HG02798 (cell line): ENCODE data around the gene KRT6B.
"Not testable (repeated sequence)": the region's sequence is repeated elsewhere in the genome, so short reads cannot be mapped to it uniquely, and the experiment has no call there.

Source experiments
- ATAC-seq: cut with Tn5 transposase; IDR thresholded peaks from one replicate; pipeline ENCODE4 v1.9.1; 2021; ENCODE audit warnings: mild to moderate bottlenecking; ENCODE audit not compliant: unreplicated experiment, poor library complexity

KRT6B gene

DNA sequence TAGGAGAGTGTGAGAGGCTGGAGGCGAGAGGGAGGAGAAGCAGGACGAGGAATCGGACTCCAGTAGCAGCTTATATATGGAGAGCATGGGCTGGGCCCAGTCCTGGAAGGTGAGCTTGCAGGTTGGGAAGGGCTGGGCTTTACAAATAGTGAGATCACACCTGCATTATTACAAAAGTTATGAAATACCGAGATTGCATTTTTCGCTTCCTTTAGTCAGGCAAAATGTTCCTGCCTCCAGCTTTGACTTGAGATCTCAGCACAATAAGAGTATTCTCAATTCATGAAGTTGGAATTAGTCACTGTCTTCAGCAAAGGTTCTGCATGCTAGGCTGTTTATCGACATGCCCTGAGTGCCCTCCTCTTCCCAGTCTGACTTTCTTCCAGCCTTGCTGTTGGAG is at the start of gene KRT6B:
Gene KRT6B, minus strand, starts transcription at position 46 of the 400 bp plus-strand sequence. CDS start 68 bp downstream, outside the sequence.
- ATAC-seq = no peak

DNA sequence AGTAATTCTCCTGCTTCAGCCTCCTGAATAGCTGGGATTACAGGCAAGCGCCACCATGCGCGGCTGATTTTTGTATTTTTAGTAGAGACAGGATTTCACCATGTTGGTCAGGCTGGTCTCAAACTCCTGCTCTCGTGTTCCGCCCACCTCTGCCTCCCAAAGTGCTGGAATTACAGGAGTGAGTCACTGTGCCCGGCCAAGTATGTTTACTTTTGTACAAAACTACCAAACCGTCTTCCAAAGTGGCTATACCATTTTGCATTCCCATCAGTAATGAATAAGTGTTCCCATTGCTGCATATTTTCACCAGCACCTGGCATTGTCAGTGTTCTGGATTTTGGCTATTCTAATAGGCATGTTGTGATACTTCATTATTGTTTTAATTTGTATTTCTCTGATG is 49.5 kb upstream of the KRT6B start:
- no peak for ATAC-seq

DNA sequence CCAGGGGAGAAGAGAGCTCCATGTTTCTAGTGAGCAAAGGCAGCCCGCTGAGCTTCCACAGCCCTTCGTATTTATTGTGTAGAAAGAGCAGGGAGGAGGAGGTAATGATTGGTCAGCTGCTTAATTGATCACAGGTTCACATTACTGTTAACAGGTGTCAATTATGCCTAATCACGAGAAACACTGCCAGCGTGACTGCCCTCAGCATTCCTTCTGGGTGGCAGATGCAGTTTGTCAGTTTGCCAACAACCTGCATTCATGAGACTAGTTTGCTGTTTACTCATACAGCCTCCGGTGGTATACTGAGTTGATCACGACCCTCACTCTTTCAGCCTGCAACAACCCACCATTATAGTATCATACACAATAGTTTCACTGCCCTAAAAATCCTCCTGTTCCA is 48.6 kb upstream of the KRT6B start:
- not testable (repeated sequence) for ATAC-seq

DNA sequence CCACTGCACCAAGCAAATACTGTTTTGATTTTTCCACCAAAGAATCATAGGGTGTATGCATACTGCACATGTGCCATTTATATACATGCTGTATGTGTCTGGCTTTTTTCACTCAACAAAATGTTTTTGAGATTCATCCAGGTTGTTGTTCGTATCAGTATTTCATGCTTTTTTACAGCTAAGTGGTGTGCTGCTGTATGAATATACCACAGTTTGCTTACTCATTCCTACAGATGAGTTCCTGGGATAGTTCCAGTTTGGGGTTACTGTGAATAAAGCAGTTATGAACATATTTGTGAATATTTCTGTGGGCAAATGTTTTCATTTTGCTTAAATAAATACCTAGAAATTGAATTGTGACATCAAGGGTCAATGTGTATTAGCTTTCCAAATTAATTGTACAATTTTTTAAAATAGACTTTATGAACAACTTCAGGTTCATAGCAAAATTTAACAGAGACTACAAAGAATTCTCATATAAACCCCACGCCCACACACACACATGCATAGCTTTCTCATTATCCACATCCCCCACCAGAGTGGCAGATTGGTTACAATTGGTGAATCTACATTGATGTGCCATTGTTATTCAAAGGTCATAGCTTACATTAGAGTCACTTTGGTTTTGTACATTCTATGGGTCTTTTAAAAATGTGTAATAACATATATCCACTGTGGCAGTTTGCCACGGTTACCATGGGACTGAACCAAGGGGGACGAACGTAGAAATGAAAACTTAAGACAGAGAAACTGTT is 48.0 kb upstream of the KRT6B start:
- no peak for ATAC-seq

DNA sequence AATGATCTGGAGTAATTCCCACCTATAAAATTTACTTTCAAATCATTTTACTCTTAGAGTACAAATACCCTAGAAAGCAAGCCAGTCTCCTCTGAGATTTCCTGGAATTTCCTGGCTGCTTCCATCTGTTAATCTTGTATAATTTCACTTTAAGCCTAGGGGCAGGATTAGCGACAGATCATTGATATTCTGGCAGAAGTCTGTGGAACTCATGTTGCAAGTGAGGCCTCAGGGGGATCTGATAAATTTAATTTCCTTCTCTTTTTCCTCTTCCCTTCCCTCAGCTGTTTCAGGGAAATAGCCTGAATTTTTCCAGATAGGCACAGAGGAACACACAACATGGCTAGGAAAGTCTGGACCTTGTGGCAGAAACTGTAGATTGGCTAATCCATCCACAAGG is 47.0 kb upstream of the KRT6B start:
- no peak for ATAC-seq

DNA sequence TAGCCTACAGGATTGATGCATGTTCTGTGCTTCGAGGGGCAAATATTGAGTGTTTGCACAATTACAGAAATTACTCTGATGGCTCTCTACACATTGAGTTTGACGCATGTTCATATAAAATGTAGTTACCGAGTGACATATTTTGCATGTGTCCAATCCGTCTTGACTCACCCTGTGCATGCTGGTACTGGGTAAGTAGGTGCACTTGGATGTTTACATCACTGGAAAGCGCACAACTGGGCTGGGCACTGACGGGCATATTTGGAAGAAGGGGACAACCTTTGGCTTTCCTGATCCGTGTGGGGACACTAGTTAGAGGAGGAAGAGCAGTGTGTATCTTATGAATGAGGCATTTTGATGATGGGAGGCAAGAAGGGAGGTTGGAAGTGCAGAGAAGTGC is 46.0 kb upstream of the KRT6B start:
- no peak for ATAC-seq

DNA sequence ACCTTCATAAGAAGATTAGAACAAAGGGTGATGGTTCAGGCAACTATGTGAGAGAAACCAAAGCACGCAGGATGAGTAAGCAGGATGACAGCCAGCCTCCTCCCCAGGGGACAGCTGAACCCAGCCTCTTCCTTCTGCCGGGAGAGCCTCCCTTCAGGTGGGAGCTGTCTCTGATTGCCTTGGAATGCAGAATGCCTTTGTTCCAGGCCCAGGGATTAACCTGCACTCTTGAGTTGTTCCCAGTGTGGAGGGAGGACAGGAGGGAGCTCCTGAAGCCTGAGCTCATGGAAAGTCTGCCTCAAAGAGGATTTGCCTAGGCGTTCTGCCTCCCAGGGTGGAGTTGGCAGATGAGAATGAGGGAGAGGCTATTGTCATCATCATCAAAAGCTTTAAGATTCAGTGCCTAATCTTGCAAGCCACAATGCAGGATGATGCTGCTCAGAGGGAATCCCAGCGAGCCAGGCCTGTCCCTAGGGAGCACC is 44.7 kb upstream of the KRT6B start:
- no peak for ATAC-seq

DNA sequence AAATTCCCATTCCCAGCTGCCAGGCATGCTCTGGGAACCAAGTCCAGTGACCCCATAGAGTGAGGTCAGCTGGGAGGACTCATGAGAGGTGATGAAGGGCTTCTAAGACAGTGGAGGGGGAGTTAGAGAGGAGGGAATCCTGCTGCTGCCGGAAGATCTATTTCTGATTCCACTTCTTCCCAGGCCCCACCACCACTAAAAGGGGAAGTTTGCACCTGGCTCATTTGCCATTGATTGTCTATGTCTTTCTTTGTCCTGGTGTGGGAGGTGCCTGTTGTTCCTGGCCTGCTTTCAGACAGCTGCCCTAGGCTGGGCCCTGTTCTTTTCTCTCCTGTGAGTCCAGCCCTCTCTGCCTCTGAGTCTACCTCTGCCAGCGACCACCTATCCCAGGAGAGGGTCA is 44.1 kb upstream of the KRT6B start:
- no peak for ATAC-seq

DNA sequence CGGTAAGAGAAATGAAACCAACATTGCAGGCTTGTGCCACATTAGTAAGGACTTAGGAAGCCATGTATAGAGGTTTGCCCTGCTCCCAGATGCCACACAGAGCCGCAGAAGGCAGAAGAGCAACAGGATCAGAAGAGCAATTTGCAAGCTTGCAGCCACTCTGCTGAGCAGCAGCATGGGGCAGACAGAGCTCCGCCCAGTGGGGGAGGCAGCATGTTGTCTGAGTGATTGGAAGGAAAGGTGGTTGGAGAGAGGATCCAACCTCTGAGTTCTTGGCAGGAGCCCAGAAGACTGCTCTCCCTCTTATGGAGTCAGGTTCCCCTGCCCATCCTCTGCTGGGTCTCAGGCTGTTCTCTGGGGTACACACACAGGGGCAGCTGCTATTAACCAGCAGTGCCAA is 43.4 kb upstream of the KRT6B start:
- ATAC-seq = no peak

DNA sequence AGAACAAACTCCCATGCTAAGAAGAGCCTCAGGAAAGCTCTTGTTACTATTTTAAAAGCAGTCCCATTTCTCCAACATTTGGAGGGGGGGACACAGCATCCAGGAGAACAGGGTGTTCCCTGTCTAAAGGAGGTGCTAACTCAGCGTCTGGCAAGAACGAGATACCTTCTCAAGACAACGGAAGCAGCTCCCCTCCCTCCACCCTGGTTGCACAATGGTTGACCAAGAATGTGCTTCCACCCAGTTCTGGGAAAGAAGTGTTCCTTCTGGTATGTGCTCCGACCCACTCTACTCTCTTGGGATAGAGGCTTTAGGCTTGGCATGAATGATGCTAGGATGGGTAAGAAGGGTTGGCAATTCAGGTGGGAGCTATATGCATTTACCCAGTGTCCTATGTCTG is 42.6 kb upstream of the KRT6B start:
- no peak for ATAC-seq

DNA sequence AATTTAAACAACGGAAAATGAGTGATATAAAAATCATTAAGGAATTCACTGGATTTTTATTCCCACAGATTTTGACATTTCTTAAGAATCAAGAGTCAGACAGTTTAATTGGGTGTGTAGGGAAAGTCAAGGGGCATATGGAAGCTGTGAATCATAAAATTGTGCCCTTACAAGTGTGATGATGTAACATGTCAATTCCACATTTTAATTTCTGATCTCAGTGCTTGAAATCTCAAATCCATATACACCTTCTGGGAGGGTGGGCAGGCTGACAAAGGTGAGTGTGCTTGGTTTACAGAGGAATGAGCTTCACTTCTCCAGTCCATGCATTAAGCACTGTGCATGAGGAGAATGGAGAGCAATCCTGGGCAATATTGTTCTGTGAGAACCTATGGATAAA is 42.2 kb upstream of the KRT6B start:
- no peak for ATAC-seq

DNA sequence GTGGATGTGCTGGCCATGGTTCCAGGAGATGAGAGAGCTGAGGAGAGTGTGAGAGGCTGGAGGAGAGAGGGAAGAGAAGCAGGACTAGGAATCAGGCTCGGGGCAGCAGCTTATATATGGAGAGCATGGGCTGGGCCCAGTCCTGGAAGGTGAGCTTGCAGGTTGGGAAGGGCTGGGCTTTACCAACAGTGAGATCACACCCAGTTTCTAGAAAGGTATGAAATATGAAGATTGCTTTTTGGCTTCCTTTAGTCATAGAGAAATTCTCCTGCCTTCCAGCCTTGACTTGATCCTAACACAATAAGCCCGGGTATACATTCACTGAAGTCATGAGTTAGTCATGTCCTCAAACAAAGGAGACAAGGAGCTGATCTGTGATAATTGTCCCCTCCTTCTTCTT is 41.2 kb upstream of the KRT6B start, which contains the start of gene KRT6A:
Gene KRT6A, minus strand, starts transcription at position 86 of the 400 bp plus-strand sequence. Its CDS starts 69 bp downstream, at position 17.
- ATAC-seq = no peak

DNA sequence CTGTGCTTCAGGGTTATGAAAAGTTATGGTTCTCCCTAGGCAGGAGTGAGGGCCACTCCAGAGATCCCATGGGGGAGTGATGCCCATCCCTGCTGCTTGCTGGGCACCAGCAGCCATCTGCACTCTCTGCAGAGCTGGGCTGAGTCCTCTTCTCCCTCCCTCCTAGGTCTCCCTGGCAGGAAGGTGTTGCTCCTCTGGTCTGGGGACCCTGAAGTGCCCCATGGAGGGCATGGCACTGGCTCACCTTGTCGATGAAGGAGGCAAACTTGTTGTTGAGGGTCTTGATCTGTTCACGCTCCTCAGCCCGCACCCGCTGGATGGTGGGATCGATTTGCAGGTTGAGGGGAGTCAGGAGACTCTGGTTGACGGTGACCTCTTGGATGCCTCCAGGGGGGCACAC is 40.5 kb upstream of the KRT6B start:
- ATAC-seq = not testable (repeated sequence)

DNA sequence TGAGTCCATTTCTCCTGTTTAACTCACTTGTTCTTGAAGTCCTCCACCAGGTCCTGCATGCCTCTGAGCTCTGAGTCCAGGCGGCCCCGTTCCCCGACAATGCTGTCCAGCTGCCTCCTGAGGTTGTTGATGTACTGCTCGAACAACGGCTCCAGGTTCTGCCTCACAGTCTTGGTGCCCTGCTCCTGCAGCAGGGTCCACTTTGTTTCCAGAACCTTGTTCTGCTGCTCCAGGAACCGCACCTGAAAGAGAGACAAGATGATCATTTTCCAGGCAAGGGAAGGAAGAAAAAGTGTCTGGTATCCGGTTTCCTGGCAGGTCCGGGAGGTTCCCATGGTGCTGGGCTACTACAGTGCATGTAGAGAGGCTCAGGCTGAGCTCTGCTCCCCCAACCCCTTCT is 39.5 kb upstream of the KRT6B start:
- ATAC-seq = not testable (repeated sequence)

DNA sequence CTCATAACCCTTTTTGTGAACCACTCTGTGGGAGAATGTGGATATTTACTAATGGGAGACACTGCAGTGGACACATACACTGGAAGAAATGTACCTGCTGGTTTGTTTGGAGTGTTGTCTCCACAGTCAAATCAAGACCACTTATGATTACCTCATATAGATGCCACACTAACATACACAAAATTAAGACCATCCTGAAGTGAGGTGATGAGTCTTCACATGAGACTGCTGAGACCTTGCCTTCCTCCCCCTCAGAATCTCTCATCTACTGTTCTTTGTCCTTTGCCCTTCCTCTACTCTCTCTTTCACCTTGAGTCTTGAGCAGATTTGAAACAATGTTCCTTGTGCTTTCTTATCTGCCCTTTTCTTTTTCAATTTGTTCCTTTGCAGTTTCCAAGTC is 36.8 kb upstream of the KRT6B start:
- no peak for ATAC-seq

DNA sequence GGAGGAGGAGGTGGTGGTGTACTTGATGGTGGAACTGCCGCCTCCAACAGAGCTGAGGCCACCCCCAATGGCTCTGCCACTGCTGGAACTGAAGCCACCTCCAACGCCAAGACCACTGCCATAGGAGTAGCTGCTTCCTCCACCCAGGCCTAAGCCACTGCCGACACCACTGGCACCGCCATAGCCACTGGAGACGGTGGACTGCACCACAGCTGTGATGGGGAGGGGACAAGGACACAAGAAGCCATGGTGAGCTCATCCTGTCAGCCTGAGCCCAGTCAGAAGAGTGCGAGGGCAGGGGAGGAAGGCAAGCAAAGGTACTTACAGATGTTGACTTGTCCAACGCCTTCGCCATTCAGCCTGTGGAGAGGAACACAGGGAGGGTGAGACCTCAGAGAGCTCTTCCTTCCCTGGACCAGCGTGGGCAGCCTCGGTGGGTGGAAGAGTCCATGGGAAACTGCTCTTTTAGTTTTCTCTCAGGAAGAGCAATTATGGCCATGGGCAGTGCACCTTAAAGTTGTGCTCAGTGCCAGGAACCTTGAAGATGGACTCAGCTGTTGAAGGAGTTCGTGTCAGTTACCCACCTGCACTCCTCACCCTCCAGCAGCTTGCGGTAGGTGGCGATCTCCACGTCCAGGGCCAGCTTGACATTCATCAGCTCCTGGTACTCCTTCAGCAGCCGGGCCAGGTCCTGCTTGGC is 35.9 kb upstream of the KRT6B start:
- ATAC-seq = not testable (repeated sequence)

DNA sequence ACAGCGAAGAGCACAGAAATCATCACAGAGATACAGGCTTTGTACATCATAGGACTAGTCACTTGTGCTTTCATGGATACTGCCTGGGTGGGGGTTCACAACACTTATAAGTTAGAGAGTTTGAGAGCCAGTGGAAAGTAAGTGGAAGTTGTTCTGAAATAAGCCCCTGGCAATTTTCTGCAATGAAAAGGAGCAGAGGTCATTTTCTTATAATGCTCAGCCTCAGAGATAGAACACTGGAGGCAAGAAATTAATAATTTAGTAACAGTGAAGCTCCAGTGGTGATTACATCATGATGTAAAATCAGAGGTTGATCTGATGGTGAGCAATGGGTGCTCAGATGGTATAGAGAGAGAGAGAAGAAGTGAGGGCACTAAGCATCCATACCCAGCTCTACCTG is 35.3 kb upstream of the KRT6B start:
- no peak for ATAC-seq

DNA sequence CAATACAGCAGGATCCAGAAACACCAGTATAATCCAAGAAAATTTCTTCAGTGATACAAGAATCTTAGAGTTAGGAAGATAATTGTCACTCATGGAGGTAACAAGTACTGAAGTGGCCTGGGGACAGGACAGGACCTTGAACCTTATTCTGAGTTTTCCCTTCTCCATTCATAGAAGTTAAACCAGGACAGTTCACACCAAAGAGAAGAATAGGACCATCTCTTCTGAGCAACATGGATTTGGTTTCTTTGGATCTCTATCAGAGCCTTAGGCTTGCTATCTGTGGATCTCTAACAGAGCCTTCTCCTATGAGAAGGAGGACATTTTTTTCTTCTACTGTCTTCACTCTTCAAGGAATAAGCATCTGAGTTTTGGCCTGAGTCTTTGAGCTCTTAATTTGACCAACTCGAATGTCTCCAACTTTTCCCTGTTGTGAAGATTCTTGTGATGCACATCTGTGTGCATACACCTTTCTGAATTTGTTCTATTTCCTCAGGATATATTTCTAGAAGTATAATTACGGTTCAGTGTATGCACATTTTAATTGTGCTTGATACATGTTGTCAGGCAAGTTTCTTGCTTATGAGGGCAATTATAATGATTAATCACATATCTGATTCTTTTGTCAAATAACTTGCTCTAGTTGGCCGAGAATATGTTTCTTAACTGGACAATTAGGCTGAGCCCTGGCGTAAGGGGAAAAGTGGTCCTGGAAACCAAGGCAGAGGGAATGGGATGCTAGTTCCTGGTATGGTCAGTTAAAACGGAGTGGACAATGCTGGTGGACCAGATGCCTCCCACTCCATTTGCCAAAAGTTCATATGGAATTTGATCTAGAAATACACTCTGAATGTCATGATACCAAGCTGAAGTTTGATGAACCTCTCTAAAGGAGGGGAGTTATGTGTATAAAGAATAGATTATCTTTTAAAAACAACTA is 34.5 kb upstream of the KRT6B start:
- ATAC-seq = no peak

DNA sequence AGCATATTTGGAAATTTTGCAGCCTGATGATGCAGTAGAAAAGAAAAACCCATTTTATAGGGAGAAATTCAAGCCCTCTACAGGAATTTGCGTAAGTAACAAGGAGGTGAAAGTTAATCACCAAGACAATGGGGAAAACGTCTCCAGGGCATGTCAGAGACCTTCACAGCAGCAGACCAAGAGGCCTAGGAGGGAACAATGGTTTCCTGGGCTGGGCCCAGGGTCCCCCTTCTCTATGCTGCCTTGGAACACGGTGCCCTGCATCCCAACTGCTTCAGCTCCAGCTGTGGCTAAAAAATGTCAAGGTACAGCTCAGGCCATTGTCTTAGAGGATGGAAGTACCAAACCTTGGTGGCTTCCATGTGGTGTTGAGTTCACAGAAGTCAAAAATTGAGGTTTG is 28.1 kb upstream of the KRT6B start:
- no peak for ATAC-seq

DNA sequence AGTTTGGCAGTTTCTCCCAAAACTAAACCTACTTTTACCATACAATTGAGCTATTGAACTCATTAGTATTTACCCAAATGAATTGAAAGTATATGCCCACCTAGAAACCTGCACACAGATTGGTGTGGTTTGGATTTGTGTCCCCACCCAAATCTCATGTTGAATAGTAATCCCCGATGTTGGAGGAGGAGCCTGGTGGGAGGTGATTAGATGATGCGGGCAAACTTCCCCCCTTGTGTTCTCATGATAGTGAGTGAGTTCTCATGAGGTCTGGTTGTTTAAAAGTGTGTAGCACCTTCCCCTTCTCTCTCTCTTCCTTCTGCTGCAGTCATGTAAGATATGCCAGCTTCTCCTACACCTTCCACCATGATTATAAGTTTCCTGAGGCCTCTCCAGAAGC is 25.7 kb upstream of the KRT6B start:
- ATAC-seq = no peak

DNA sequence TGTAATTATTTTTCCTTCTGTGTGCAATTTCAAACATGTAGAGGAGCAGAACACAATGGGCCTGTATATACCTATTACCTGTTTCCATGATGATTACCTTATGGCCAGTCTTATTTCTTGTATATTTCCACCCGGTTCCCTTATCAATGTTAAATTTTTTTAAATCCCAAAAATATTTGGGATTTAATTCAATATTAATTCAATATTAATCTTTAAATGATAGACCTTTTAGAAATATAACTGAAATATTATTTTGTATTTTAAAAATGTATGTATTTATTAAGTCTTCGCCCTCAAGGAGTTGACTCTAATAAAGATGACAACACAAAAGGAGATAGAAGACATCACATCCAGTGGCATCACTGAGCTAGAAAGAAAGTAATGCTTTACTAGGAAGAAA is 22.3 kb upstream of the KRT6B start:
- ATAC-seq = no peak
